H9 (cell line): ENCODE data around the gene TMEM79. TPM values are rescaled to one million over a fixed set of nuclear protein-coding genes. Genes with fewer than 3 reads are reported as not detected.
A peak's percentile ranks its signal among the peaks of the same experiment; 100 is the strongest.

ENCODE experiments used
- DNase-seq: peaks from one replicate; pipeline ENCODE4 v3.0.0-alpha.2; 2017
- H2AFZ ChIP-seq: one replicate; pipeline ENCODE4 v1.6.1; 2013; ENCODE audit warnings: mild to moderate bottlenecking, low read length, control low read depth, moderate library complexity
- H2AK5ac ChIP-seq: 2 replicates; pipeline ENCODE4 v1.6.1; 2013; ENCODE audit warnings: low read length, control low read depth, mixed read lengths; ENCODE audit not compliant: insufficient read length
- H2BK120ac ChIP-seq: one replicate; pipeline ENCODE4 v1.6.1; 2013; ENCODE audit warnings: low read depth, mild to moderate bottlenecking, low read length, control low read depth, inconsistent platforms; ENCODE audit not compliant: poor library complexity, severe bottlenecking
- H2BK12ac ChIP-seq: 2 replicates; pipeline ENCODE4 v1.6.1; 2013; ENCODE audit warnings: low read length, control low read depth, mixed read lengths, low read depth; ENCODE audit not compliant: insufficient read length
- H2BK15ac ChIP-seq: 2 replicates; pipeline ENCODE4 v1.6.1; 2013; ENCODE audit warnings: low read depth, low read length, control low read depth
- H2BK20ac ChIP-seq: one replicate; pipeline ENCODE4 v1.6.1; 2013; ENCODE audit warnings: low read depth, mild to moderate bottlenecking, low read length, control low read depth, inconsistent platforms; ENCODE audit not compliant: poor library complexity, severe bottlenecking
- H2BK5ac ChIP-seq: 2 replicates; pipeline ENCODE4 v1.6.1; 2013; ENCODE audit warnings: low read length, control low read depth, mixed read lengths; ENCODE audit not compliant: insufficient read length
- H3K14ac ChIP-seq: 2 replicates; pipeline ENCODE4 v1.6.1; 2013; ENCODE audit warnings: low read length, control low read depth; ENCODE audit not compliant: insufficient read depth
- H3K18ac ChIP-seq: 2 replicates; pipeline ENCODE4 v1.6.1; 2013; ENCODE audit warnings: low read depth, mild to moderate bottlenecking, mixed read lengths, low read length, control low read depth; ENCODE audit not compliant: insufficient read length
- H3K23ac ChIP-seq: 2 replicates; pipeline ENCODE4 v1.6.1; 2013; ENCODE audit warnings: low read length, control low read depth, mixed read lengths, low read depth; ENCODE audit not compliant: insufficient read length
- H3K23me2 ChIP-seq: 2 replicates; pipeline ENCODE4 v1.6.1; 2013; ENCODE audit warnings: low read depth, mild to moderate bottlenecking, mixed read lengths, low read length, control low read depth; ENCODE audit not compliant: insufficient read length, poor library complexity, severe bottlenecking
- H3K27ac ChIP-seq: 2 replicates; pipeline ENCODE4 v1.5.1; 2013; ENCODE audit warnings: low read length, control low read depth, mixed read lengths, low read depth; ENCODE audit not compliant: insufficient read length
- H3K27me3 ChIP-seq: 2 replicates; pipeline ENCODE4 v1.6.1; 2013; ENCODE audit warnings: low read length, control low read depth, inconsistent platforms; ENCODE audit not compliant: insufficient read depth
- H3K4ac ChIP-seq: 2 replicates; pipeline ENCODE4 v1.6.1; 2013; ENCODE audit warnings: low read depth, mild to moderate bottlenecking, control low read depth, inconsistent platforms, low read length, moderate library complexity
- H3K4me1 ChIP-seq: 2 replicates; pipeline ENCODE4 v1.6.1; 2013; ENCODE audit warnings: low read length, control low read depth, inconsistent platforms; ENCODE audit not compliant: insufficient read depth
- H3K4me2 ChIP-seq: 2 replicates; pipeline ENCODE4 v1.6.1; 2013; ENCODE audit warnings: low read length, control low read depth, mixed read lengths; ENCODE audit not compliant: insufficient read length, insufficient read depth
- H3K56ac ChIP-seq: 2 replicates; pipeline ENCODE4 v1.6.1; 2013; ENCODE audit warnings: low read depth, mild to moderate bottlenecking, mixed read lengths, low read length, control low read depth; ENCODE audit not compliant: insufficient read length
- H3K79me1 ChIP-seq: 2 replicates; pipeline ENCODE4 v1.6.1; 2013; ENCODE audit warnings: low read depth, mild to moderate bottlenecking, moderate library complexity, low read length, control low read depth, inconsistent platforms; ENCODE audit not compliant: insufficient read depth, poor library complexity, severe bottlenecking
- H3K79me2 ChIP-seq: 2 replicates; pipeline ENCODE4 v1.6.1; 2013; ENCODE audit warnings: low read length, control low read depth, inconsistent platforms; ENCODE audit not compliant: insufficient read depth
- H3K9ac ChIP-seq: 2 replicates; pipeline ENCODE4 v1.6.1; 2013; ENCODE audit warnings: low read length, control low read depth, mixed read lengths; ENCODE audit not compliant: insufficient read length; ENCODE audit errors: extremely low read depth
- H3K9me3 ChIP-seq: one replicate; pipeline ENCODE4 v1.6.1; 2013; ENCODE audit warnings: low read depth, low read length, inconsistent platforms; ENCODE audit not compliant: control insufficient read depth
- H3T11ph ChIP-seq: one replicate; pipeline ENCODE4 v1.6.1; 2013; ENCODE audit warnings: mild to moderate bottlenecking, low read length, control low read depth, inconsistent platforms
- H4K20me1 ChIP-seq: one replicate; pipeline ENCODE4 v1.6.1; 2013; ENCODE audit not compliant: control insufficient read depth, insufficient read length, insufficient read depth
- H4K5ac ChIP-seq: 2 replicates; pipeline ENCODE4 v1.6.1; 2013; ENCODE audit warnings: low read depth, mild to moderate bottlenecking, mixed read lengths, low read length, control low read depth; ENCODE audit not compliant: insufficient read length
- H4K8ac ChIP-seq: replicated peaks from 2 replicates; pipeline ENCODE4 v1.6.1; 2013; ENCODE audit warnings: low read length, control low read depth, mixed read lengths, low read depth; ENCODE audit not compliant: insufficient read length
- H4K91ac ChIP-seq: 2 replicates; pipeline ENCODE4 v1.6.1; 2013; ENCODE audit warnings: low read depth, mild to moderate bottlenecking, moderate library complexity, mixed read lengths, low read length, control low read depth; ENCODE audit not compliant: insufficient read length
- H3K27ac Mint-ChIP-seq, 3 experiments: 2 replicates in 2 of 3; 3 replicates in 1 of 3; pipeline ENCODE4 v1.8.0; 2020 to 2021; ENCODE audit warnings: mixed read lengths in 3 of 3, mild to moderate bottlenecking in 1 of 3, moderate library complexity in 1 of 3
- H3K27me3 Mint-ChIP-seq: 2 replicates; pipeline ENCODE4 v1.8.0; 2021; ENCODE audit warnings: low read depth, mild to moderate bottlenecking, moderate library complexity, mixed read lengths
- H3K36me3 Mint-ChIP-seq, 3 experiments: 2 replicates in 2 of 3; 3 replicates in 1 of 3; pipeline ENCODE4 v1.8.0; 2020 to 2021; ENCODE audit warnings: low read depth in 3 of 3, mixed read lengths in 3 of 3; ENCODE audit not compliant: insufficient read depth in 1 of 3
- H3K4me1 Mint-ChIP-seq, 2 experiments: 2 replicates each; pipeline ENCODE4 v1.8.0; 2020; ENCODE audit warnings: mixed read lengths in 2 of 2
- H3K4me3 Mint-ChIP-seq, 2 experiments: 2 replicates in 1 of 2; 3 replicates in 1 of 2; pipeline ENCODE4 v1.8.0; 2020 to 2021; ENCODE audit warnings: mild to moderate bottlenecking in 2 of 2, mixed read lengths in 2 of 2, moderate library complexity in 1 of 2
- H3K9me3 Mint-ChIP-seq, 2 experiments: 2 replicates in 1 of 2; 3 replicates in 1 of 2; pipeline ENCODE4 v1.8.0; 2020; ENCODE audit warnings: mild to moderate bottlenecking in 2 of 2, mixed read lengths in 2 of 2, moderate library complexity in 1 of 2
- WGBS: extraction: QIAGEN DNeasy Blood & Tissue Kit; methylation state at CpG from one replicate; pipeline ENCODE4 v1.1.7; 2013; ENCODE audit warnings: missing lambda C conversion rate, low lambda C conversion rate, mixed read lengths; ENCODE audit not compliant: insufficient read length; ENCODE audit errors: extremely low coverage; 5-methylcytosine and 5-hydroxymethylcytosine counted together
- total RNA-seq: library from RNA; stranded (reverse); gene quantifications from 2 replicates; pipeline ENCODE4 v1.2.1, GENCODE V29; 2021
- TF ChIP-seq, protein P1 (sequence below): fragments of 200-600 bp; sonication (generic); conservative IDR thresholded peaks from 3 replicates; pipeline ENCODE4 v1.8.0; 2021; ENCODE audit warnings: antibody characterized with exemption, mild to moderate bottlenecking

Gene TMEM79
- total RNA-seq, 1 experiment from 2014 or later = 2.6 TPM

DNA sequence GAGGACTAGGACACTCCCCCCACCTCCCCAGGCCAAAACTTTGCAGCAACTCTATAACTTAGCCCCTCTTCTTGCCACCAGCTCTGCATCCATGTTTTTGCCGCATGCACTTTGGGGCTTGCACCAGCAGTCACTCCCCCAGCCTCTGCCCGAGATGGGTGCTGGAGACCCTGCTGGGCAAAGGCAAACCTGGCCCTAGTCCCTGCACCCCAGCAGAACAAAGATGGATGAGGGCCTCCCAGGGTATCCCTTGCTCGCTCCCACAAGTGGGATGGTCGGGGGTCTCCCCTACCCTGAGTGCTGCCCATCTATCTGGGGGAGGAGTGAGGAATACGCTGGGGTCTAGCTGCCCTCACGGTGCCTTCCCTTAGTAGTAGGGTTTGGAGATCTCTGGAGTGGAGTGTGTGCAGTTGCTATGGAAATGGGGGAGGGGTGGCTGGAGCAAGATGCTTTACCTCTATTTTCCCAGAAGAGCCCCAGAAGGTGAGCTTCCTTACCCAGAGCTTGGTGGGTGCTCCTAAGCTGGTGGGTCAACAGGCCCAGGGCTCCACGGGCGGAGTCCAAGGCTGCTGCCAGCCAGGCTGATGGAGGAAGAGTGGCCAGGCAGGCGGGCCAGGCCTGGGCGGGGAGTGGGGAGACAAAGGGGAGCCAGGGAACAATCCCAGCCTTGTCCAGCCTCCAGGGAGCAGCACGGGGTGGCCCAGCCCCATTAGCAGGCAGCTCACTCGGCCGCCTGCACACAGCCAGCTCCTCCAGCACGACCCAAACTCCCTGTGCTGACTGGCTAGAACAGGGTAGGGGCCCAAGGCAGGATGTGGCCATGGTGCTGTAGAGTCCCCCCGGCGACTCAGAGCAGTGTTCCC is 36.4 kb upstream of the TMEM79 start, which contains the start of gene PAQR6:
Gene PAQR6, minus strand, starts transcription at position 597 of the 863 bp plus-strand sequence. CDS start 1,325 bp downstream, outside the sequence.
- Histone ChIP-seq H2BK15ac (no peak within 1 kb of the TSS), H2AK5ac (no peak within 1 kb of the TSS), H4K20me1 (no peaks in the 10 kb centered on the region), H2BK20ac (no peak within 1 kb of the TSS), H2BK12ac (no peak within 1 kb of the TSS), H3K14ac (peak within 1 kb of the TSS; percentile 26; the same call in 1 of the 2 replicates), H3K4me2 (no peak within 1 kb of the TSS), H2BK5ac (no peak within 1 kb of the TSS), H3K79me2 (no peaks in the 10 kb centered on the region), H2AFZ (no peak within 1 kb of the TSS), H2BK120ac (no peak within 1 kb of the TSS), H4K8ac (no peak within 1 kb of the TSS), H3K27ac (no peak within 1 kb of the TSS), H3K56ac (no peak within 1 kb of the TSS), H3K4ac (no peak within 1 kb of the TSS), H3K27me3 (no peaks in the 10 kb centered on the region), H3K23me2 (peaks cover 3% of the 10 kb centered on the region), H3K23ac (no peak within 1 kb of the TSS), H3K9ac (no peak within 1 kb of the TSS), H4K91ac (no peak within 1 kb of the TSS), H3K4me1 (peaks cover 2% of the 10 kb centered on the region; the same call in 1 of the 2 replicates), H3K9me3 (no peaks in the 10 kb centered on the region), H4K5ac (no peak within 1 kb of the TSS), H3K18ac (no peak within 1 kb of the TSS), H3T11ph (no peak within 1 kb of the TSS), H3K79me1 (no peaks in the 10 kb centered on the region)
- Mint-ChIP-seq H3K27ac (peak within 1 kb of the TSS; percentile 61 to 89 (median 70); a peak in 5 of 7 replicates), H3K9me3 (no peaks in the 10 kb centered on the region), H3K4me3 (no peak within 1 kb of the TSS), H3K4me1 (peaks cover 15 to 22% of the 10 kb centered on the region in 2 experiments), H3K27me3 (peaks cover 4% of the 10 kb centered on the region; the same call in 1 of the 2 replicates), H3K36me3 (peaks cover 16 to 46% (median 35%) of the 10 kb centered on the region in 3 experiments; a peak in 6 of 7 replicates)
- DNase-seq = peak; percentile 61
- TF ChIP-seq, protein P1, sequence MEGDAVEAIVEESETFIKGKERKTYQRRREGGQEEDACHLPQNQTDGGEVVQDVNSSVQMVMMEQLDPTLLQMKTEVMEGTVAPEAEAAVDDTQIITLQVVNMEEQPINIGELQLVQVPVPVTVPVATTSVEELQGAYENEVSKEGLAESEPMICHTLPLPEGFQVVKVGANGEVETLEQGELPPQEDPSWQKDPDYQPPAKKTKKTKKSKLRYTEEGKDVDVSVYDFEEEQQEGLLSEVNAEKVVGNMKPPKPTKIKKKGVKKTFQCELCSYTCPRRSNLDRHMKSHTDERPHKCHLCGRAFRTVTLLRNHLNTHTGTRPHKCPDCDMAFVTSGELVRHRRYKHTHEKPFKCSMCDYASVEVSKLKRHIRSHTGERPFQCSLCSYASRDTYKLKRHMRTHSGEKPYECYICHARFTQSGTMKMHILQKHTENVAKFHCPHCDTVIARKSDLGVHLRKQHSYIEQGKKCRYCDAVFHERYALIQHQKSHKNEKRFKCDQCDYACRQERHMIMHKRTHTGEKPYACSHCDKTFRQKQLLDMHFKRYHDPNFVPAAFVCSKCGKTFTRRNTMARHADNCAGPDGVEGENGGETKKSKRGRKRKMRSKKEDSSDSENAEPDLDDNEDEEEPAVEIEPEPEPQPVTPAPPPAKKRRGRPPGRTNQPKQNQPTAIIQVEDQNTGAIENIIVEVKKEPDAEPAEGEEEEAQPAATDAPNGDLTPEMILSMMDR = no peak
- no CpG with 5 or more reads among the region's 16 CpGs for WGBS
